ENCODE measurements around the gene LAYN. TPM values are rescaled to one million over a fixed set of nuclear protein-coding genes. Genes with fewer than 3 reads are reported as not detected.

The LAYN gene
- total RNA-seq, 3 donors from 2014 or later (not counting 1 experiment from before 2014, with no cell fraction given) = 0.94 to 1.8 TPM; not detected in 1

GRCh38 chr11:111589886-111590499 is 49.5 kb downstream of the LAYN start:
- intact Hi-C loops (cut with micrococcal nuclease) = no loop called here
- Mint-ChIP-seq H3K4me3 (no peak overlapping the region), H3K27ac (no peak overlapping the region), H3K27me3 (ENCODE audit: low read depth in 2 of 2) (peaks cover 0 to 3% of the 10 kb centered on the region in 2 donors), H3K9me3 (no peaks in the 10 kb centered on the region), H3K36me3 (no peaks in the 10 kb centered on the region), H3K4me1 (no peaks in the 10 kb centered on the region)
- Histone ChIP-seq H3K36me3 (ENCODE audit: control insufficient read depth, insufficient read depth, low read length) (no peaks in the 10 kb centered on the region), H3K27ac (ENCODE audit: low read length) (no peak overlapping the region), H3K4me3 (ENCODE audit: low read length) (no peak overlapping the region), H3K27me3 (ENCODE audit: control insufficient read depth, insufficient read depth, low read length) (no peaks in the 10 kb centered on the region), H3K9me3 (ENCODE audit: control insufficient read depth, insufficient read depth, low read length) (no peaks in the 10 kb centered on the region), H3K4me1 (ENCODE audit: control insufficient read depth, insufficient read depth, low read length) (no peaks in the 10 kb centered on the region)
- no peak for TF ChIP-seq CTCF (IDR thresholded peaks at IDR 0.05)
- ATAC-seq (no peak), DNase-seq (no peak)
- WGBS (ENCODE audit: insufficient coverage) = 89% methylated on average over 2 of the region's 5 CpGs

- Histone ChIP-seq H3K27ac (ENCODE audit: low read length) (no peak overlapping the region), H3K4me1 (ENCODE audit: control insufficient read depth, insufficient read depth, low read length) (no peaks in the 10 kb centered on the region), H3K9me3 (ENCODE audit: control insufficient read depth, insufficient read depth, low read length) (no peaks in the 10 kb centered on the region), H3K27me3 (ENCODE audit: control insufficient read depth, insufficient read depth, low read length) (no peaks in the 10 kb centered on the region), H3K4me3 (ENCODE audit: low read length) (no peak overlapping the region), H3K36me3 (ENCODE audit: control insufficient read depth, insufficient read depth, low read length) (no peaks in the 10 kb centered on the region)
- Mint-ChIP-seq H3K9me3 (no peaks in the 10 kb centered on the region), H3K4me3 (no peak overlapping the region), H3K4me1 (no peaks in the 10 kb centered on the region), H3K27ac (no peak overlapping the region), H3K27me3 (ENCODE audit: low read depth in 2 of 2) (peaks cover 0 to 3% of the 10 kb centered on the region in 2 donors), H3K36me3 (no peaks in the 10 kb centered on the region)
- intact Hi-C loops (cut with micrococcal nuclease) = no loop called here
- TF ChIP-seq CTCF (IDR thresholded peaks at IDR 0.05) = no peak
- ATAC-seq = no peak
- DNase-seq = no peak
- WGBS (ENCODE audit: insufficient coverage) = 65% methylated on average over 4 of the region's 4 CpGs
These were observed 50.9 kb downstream of the LAYN start for GRCh38 chr11:111591187-111591960.

GRCh38 chr11:111592491-111592890 is 52.0 kb downstream of the LAYN start:
- no peak overlapping the region for H3K4me3 ChIP-seq (ENCODE audit: low read length)
- Mint-ChIP-seq H3K27me3 (ENCODE audit: low read depth in 2 of 2) (peaks cover 0 to 3% of the 10 kb centered on the region in 2 donors), H3K4me3 (no peak overlapping the region), H3K9me3 (no peaks in the 10 kb centered on the region), H3K4me1 (no peaks in the 10 kb centered on the region), H3K27ac (no peak overlapping the region), H3K36me3 (no peaks in the 10 kb centered on the region)
- TF ChIP-seq CTCF (IDR thresholded peaks at IDR 0.05) = no peak
- H3K36me3 ChIP-seq (ENCODE audit: control insufficient read depth, insufficient read depth, low read length) = no peaks in the 10 kb centered on the region
- H3K27me3 ChIP-seq (ENCODE audit: control insufficient read depth, insufficient read depth, low read length) = no peaks in the 10 kb centered on the region
- no peak for ATAC-seq
- DNase-seq = no peak
- intact Hi-C loops (cut with micrococcal nuclease) = no loop called here
- H3K27ac ChIP-seq (ENCODE audit: low read length) = no peak overlapping the region
- no peaks in the 10 kb centered on the region for H3K9me3 ChIP-seq (ENCODE audit: control insufficient read depth, insufficient read depth, low read length)
- H3K4me1 ChIP-seq (ENCODE audit: control insufficient read depth, insufficient read depth, low read length) = no peaks in the 10 kb centered on the region

Measured in natural killer cell (primary cell).